Kidney (tissue), 14 donors: ENCODE measurements around the gene NAT16. TPM values are rescaled to one million over a fixed set of nuclear protein-coding genes. Genes with fewer than 3 reads are reported as not detected.

Experiments used
- DNase-seq, 5 donors: peaks; one replicate each; pipeline ENCODE4 v3.0.0-alpha.2; 2013 to 2020
- FAIRE-seq: peaks from 2 replicates; lab custom pipeline; 2012; peaks lifted over from hg19 to GRCh38; lab: Jason Lieb, UNC
- H3K27ac ChIP-seq, 2 donors: one replicate each; pipeline ENCODE4 v1.7.0; 2013; ENCODE audit warnings: low read depth in 2 of 2, low read length in 2 of 2, inconsistent platforms in 1 of 2
- H3K27me3 ChIP-seq: one replicate; pipeline ENCODE4 v1.7.1; 2013; ENCODE audit warnings: low read length, inconsistent platforms; ENCODE audit not compliant: control insufficient read depth, insufficient read depth
- H3K36me3 ChIP-seq, 3 donors: one replicate each; pipeline versions ENCODE4 v1.7.0 to v1.7.1; 2013; ENCODE audit warnings: low read length in 3 of 3, control low read depth in 1 of 3, inconsistent platforms in 1 of 3; ENCODE audit not compliant: insufficient read depth in 3 of 3, control insufficient read depth in 2 of 3
- H3K4me1 ChIP-seq, 3 donors: one replicate each; pipeline versions ENCODE4 v1.7.0 to v1.7.1; 2013; ENCODE audit warnings: low read length in 3 of 3, inconsistent platforms in 1 of 3, low read depth in 1 of 3; ENCODE audit not compliant: control insufficient read depth in 2 of 3, insufficient read depth in 2 of 3
- H3K4me3 ChIP-seq, 3 donors: one replicate each; pipeline versions ENCODE4 v1.7.0 to v1.8.1; 2013; ENCODE audit warnings: low read length in 3 of 3, control low read depth in 1 of 3, inconsistent platforms in 1 of 3
- H3K9ac ChIP-seq, 3 donors: one replicate each; pipeline versions ENCODE4 v1.7.0 to v1.7.1; 2013; ENCODE audit warnings: low read length in 3 of 3, control low read depth in 1 of 3, inconsistent platforms in 1 of 3
- H3K9me3 ChIP-seq, 3 donors: one replicate each; pipeline versions ENCODE4 v1.7.0 to v1.7.1; 2013; ENCODE audit warnings: low read length in 3 of 3, control low read depth in 1 of 3, inconsistent platforms in 1 of 3; ENCODE audit not compliant: control insufficient read depth in 2 of 3, insufficient read depth in 1 of 3
- intact Hi-C: fragments of 100-400 bp; cut with DNase I; formaldehyde crosslinking; loops from one replicate; pipeline ENCODE4 v1.11.1; 2022
- polyA plus RNA-seq: library from polyadenylated mRNA; stranded (reverse); fragments of 350-450 nt; fragmentation: Illumina TruSeq; extraction: RNeasy Lipid Tissue Mini Kit (QIAGEN cat#74804); gene quantifications from one replicate; pipeline ENCODE4 v1.2.3, GENCODE V29; 2014; ENCODE audit warnings: low read depth, low replicate concordance; ENCODE audit not compliant: insufficient read depth
- total RNA-seq: library from RNA; stranded (reverse); fragmentation: NEBNext Ultra II Directional; extraction: Animal tissue kit (Norgen Biotek cat#: 25700); gene quantifications from one replicate; pipeline ENCODE4 v1.2.1, GENCODE V29; 2021
- TF ChIP-seq, protein P1 (sequence below): IDR thresholded peaks from 3 replicates; pipeline ENCODE4 v1.5.1; 2012; ENCODE audit warnings: mild to moderate bottlenecking, moderate library complexity, borderline replicate concordance; ENCODE audit not compliant: insufficient read depth; ENCODE audit errors: extremely low read depth
- donor health status: control.
- donor health status: control.
- donor health status: control.
- donor health status: control.
- donor health status: control.
- donor health status: DM: yes; HTN: yes; CAD: no.
- donor health status: Normal renal cell carcinoma (clear cell type).

Gene NAT16
- total and polyA plus RNA-seq, 2 donors from 2014 or later, result not detected

DNA sequence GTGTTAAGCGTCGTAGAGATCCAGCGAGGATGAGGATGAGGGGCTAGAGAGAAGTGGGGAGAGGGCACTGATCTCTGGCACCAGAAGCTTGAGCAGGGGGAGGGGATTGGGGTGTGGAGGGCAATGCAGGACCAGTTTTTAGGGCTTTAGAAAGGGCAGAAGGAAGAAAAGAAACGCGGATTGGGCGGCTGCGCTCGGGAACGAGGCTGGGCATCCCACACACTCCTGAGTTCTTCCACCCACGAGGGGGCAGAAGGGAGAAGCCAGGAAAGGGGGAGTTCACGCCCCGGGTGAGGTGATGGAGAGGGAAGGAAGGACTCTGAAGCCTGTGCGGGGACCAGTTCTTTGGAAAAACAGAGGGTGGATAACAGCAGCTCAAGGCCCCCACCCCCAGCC is 8.7 kb downstream of the NAT16 start:
- peaks cover 0 to 8% (median 0%) of the 10 kb centered on the region in 3 donors for H3K4me1 ChIP-seq
- no peaks in the 10 kb centered on the region for H3K36me3 ChIP-seq
- no peak overlapping the region for H3K9ac ChIP-seq
- DNase-seq, result no peak
- TF ChIP-seq, protein P1, sequence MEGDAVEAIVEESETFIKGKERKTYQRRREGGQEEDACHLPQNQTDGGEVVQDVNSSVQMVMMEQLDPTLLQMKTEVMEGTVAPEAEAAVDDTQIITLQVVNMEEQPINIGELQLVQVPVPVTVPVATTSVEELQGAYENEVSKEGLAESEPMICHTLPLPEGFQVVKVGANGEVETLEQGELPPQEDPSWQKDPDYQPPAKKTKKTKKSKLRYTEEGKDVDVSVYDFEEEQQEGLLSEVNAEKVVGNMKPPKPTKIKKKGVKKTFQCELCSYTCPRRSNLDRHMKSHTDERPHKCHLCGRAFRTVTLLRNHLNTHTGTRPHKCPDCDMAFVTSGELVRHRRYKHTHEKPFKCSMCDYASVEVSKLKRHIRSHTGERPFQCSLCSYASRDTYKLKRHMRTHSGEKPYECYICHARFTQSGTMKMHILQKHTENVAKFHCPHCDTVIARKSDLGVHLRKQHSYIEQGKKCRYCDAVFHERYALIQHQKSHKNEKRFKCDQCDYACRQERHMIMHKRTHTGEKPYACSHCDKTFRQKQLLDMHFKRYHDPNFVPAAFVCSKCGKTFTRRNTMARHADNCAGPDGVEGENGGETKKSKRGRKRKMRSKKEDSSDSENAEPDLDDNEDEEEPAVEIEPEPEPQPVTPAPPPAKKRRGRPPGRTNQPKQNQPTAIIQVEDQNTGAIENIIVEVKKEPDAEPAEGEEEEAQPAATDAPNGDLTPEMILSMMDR, result no peak
- no peak for FAIRE-seq
- no peaks in the 10 kb centered on the region for H3K9me3 ChIP-seq
- H3K27me3 ChIP-seq, result peaks cover 75% of the 10 kb centered on the region
- H3K27ac ChIP-seq, result no peak overlapping the region
- intact Hi-C loops, result no loop called here
- H3K4me3 ChIP-seq, result no peak overlapping the region

DNA sequence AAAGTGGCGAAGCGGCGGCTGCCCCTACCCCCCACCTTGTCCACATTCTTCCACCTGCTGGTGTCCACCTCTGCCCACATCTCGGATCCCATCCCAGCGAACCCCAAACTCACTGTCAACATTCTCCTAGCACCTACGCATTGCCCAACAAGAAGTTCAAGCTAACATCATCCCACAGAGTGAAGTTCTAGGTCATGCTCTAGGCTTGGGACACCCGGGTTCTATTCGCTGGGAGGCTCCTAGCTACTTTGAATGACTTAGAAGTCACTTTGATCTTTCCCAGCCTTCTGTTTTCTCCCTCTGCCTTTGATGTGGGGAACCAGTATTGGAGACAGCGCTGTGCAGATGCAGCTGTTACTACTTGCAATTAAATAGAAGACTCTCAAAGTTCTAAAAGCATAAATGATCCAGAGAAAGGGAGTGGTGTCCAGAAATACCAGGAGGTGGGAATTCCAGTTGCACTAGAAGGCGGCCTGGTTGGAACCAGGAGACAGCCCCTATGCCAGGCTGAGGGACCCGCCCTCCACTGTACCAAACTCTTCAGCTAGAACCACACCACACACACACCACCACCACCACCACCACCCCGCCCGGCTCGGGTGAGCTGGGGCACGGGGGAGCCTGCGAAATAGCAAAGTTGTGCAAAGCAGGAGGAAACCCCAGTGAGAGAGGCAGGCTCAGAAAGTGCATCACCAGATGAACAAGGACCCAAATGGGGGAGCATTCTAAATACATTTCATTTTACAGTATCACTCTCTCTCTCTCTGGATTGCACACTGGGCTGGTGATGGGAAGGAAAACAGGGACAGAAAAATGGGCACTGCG is 9.3 kb downstream of the NAT16 start:
- Histone ChIP-seq H3K4me1 (peaks cover 0 to 8% (median 0%) of the 10 kb centered on the region in 3 donors), H3K27me3 (peaks cover 75% of the 10 kb centered on the region), H3K27ac (no peak overlapping the region), H3K36me3 (no peaks in the 10 kb centered on the region), H3K9me3 (no peaks in the 10 kb centered on the region), H3K4me3 (no peak overlapping the region), H3K9ac (no peak overlapping the region)
- TF ChIP-seq, protein P1, result no peak
- no peak for FAIRE-seq
- intact Hi-C loops, result no loop called here
- no peak for DNase-seq

DNA sequence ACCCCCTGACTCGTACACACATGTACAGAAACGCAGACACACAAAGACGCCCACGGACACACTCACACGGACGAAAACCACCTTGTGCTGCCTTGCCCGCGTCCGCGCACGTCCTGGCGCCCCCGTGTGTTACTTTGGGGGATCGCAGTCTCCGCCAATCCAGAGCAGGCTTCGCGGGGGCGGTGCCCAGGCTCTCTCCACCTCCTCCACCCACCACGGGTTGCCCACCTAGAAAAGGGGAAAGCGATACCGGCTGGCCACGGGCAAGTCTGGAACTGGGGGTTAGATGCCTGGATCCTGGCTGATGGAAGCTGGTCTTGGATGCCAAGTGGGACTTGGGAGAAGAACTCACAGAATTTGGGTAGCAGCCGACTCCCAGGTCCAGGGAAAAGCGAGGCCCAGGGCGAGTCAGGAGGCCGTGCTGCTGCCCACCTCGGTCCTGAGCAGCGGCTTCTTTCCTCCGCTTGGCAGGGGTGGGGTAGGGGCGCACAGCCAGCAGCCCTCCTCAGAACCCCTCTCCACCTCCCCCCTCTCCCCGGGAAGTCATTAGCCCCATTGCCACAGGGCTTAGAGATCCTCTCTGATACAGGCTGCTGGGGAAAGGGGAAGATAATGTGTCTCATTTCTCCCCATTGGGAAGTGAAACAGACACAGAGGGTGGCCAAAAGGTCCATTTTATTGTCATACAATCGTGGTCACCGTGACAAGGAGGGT is 10.1 kb downstream of the NAT16 start:
- H3K9me3 ChIP-seq, result no peaks in the 10 kb centered on the region
- no peak overlapping the region for H3K9ac ChIP-seq
- no peak overlapping the region for H3K27ac ChIP-seq
- FAIRE-seq (no peak), DNase-seq (peak; percentile 80 to 90 (median 87))
- H3K27me3 ChIP-seq, result peaks cover 74% of the 10 kb centered on the region
- intact Hi-C loops, result no loop called here
- no peak overlapping the region for H3K4me3 ChIP-seq
- peaks cover 0 to 15% (median 2%) of the 10 kb centered on the region in 3 donors for H3K4me1 ChIP-seq
- no peaks in the 10 kb centered on the region for H3K36me3 ChIP-seq
- TF ChIP-seq, protein P1, result peak; percentile 79
